Fibroblast of lung (primary cell): ENCODE data around the gene MLLT10. TPM values are rescaled to one million over a fixed set of nuclear protein-coding genes. Genes with fewer than 3 reads are reported as not detected.

Experiments
- DNase-seq, 2 donors: peaks; one replicate each; pipeline versions ENCODE4 v3.0.0 to v3.0.0-alpha.2; 2010; ENCODE audit warnings: low read depth in 2 of 2
- H2AFZ ChIP-seq: 2 replicates; pipeline ENCODE4 v1.5.1; 2012; ENCODE audit warnings: low read length, control low read depth, inconsistent platforms
- H3K27ac ChIP-seq: 2 replicates; pipeline ENCODE4 v1.5.1; 2011; ENCODE audit warnings: low read length, control low read depth; ENCODE audit not compliant: insufficient read depth
- H3K27me3 ChIP-seq: 2 replicates; pipeline ENCODE4 v1.5.1; 2011; ENCODE audit warnings: mild to moderate bottlenecking, low read length; ENCODE audit not compliant: control insufficient read depth, insufficient read depth
- H3K36me3 ChIP-seq: 2 replicates; pipeline ENCODE4 v1.5.1; 2011; ENCODE audit warnings: low read length; ENCODE audit not compliant: control insufficient read depth, insufficient read depth
- H3K4me1 ChIP-seq: 2 replicates; pipeline ENCODE4 v1.5.1; 2011; ENCODE audit warnings: low read length; ENCODE audit not compliant: control insufficient read depth, insufficient read depth; ENCODE audit errors: extremely low read depth
- H3K4me2 ChIP-seq: 2 replicates; pipeline ENCODE4 v1.5.1; 2011; ENCODE audit warnings: low read length, control low read depth; ENCODE audit not compliant: insufficient read depth; ENCODE audit errors: extremely low read depth
- H3K4me3 ChIP-seq, 4 experiments: fragments of 200-600 bp in 1 of 4; sonication (generic) in 1 of 4; replicated peaks in 1 of 4; 2 replicates each; pipeline ENCODE4 v1.5.1; 2011 to 2016; ENCODE audit warnings: low read length in 4 of 4, low read depth in 3 of 4, mild to moderate bottlenecking in 3 of 4, control low read depth in 2 of 4, inconsistent platforms in 1 of 4, mixed read lengths in 1 of 4; ENCODE audit not compliant: insufficient read depth in 1 of 4; ENCODE audit errors: control extremely low read depth in 1 of 4
- H3K79me2 ChIP-seq: 2 replicates; pipeline ENCODE4 v1.5.1; 2012; ENCODE audit warnings: mild to moderate bottlenecking, low read length, inconsistent platforms; ENCODE audit not compliant: control insufficient read depth, insufficient read depth
- H3K9ac ChIP-seq: 2 replicates; pipeline ENCODE4 v1.5.1; 2011; ENCODE audit warnings: mild to moderate bottlenecking, low read length, control low read depth; ENCODE audit not compliant: insufficient read depth
- H3K9me3 ChIP-seq: 2 replicates; pipeline ENCODE4 v1.5.1; 2012; ENCODE audit warnings: low read depth, low read length; ENCODE audit not compliant: control insufficient read depth, insufficient read depth
- H4K20me1 ChIP-seq: 2 replicates; pipeline ENCODE4 v1.5.1; 2011; ENCODE audit warnings: low read length; ENCODE audit not compliant: control insufficient read depth, insufficient read depth; ENCODE audit errors: extremely low read depth
- EZH2 ChIP-seq: IDR thresholded peaks from 2 replicates; pipeline ENCODE4 v1.5.1; 2012; ENCODE audit warnings: low read length, control low read depth, mild to moderate bottlenecking; ENCODE audit errors: missing control alignments
- polyA plus RNA-seq, 2 donors: library from polyadenylated mRNA; depleted of rRNA in 1 of 2; stranded (reverse) in 1 of 2; unstranded in 1 of 2; fragments of >200 nt; gene quantifications; 2 replicates each; pipeline ENCODE4 v1.2.1, GENCODE V29; 2011 to 2012; ENCODE audit warnings: missing spikeins in 1 of 2
- total RNA-seq: library from RNA; depleted of rRNA; stranded (reverse); fragments of >200 nt; gene quantifications from 2 replicates; pipeline ENCODE4 v1.2.1, GENCODE V29; 2014
- TF ChIP-seq, protein P1 (sequence below), 2 donors: IDR thresholded peaks in 1 of 2; conservative IDR thresholded peaks in 1 of 2; 1 replicate in 1 of 2; 2 replicates in 1 of 2; pipeline ENCODE4 v1.5.1; 2011 to 2012; ENCODE audit warnings: low read length in 2 of 2, control low read depth in 1 of 2, inconsistent platforms in 1 of 2, low read depth in 1 of 2, mild to moderate bottlenecking in 1 of 2

MLLT10 gene
- total and polyA plus RNA-seq, 2 donors (not counting 1 experiment from before 2014, with no cell fraction given): 25.6 to 56.3 TPM

DNA sequence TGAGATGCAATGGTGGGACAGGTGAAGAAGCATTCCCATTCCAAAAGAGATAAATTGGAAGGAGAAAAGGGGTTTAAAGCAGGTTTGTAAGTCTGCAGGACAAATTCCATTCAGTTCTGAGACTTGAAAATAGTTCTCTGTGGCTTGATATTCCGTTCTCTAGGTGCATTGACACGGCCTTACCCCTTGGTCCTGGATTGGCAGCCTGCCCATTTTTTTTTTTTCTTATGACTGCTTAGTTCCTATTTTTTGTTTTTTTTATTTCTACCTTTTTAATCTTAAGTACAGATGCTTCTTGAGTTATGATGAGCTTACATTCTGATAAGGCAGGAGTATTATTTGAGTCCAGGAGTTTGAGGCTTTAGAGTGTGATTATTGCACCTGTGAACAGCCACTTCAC lies 70.6 kb downstream of the MLLT10 start:
- Histone ChIP-seq H2AFZ (no peak overlapping the region), H3K4me3 (no peak overlapping the region), H3K9ac (no peak overlapping the region), H4K20me1 (no peaks in the 10 kb centered on the region), H3K4me2 (no peak overlapping the region), H3K27me3 (no peaks in the 10 kb centered on the region), H3K4me1 (no peaks in the 10 kb centered on the region), H3K36me3 (no peaks in the 10 kb centered on the region), H3K27ac (no peak overlapping the region), H3K9me3 (no peaks in the 10 kb centered on the region), H3K79me2 (peaks cover 21% of the 10 kb centered on the region)
- DNase-seq: no peak
- TF ChIP-seq, protein P1, sequence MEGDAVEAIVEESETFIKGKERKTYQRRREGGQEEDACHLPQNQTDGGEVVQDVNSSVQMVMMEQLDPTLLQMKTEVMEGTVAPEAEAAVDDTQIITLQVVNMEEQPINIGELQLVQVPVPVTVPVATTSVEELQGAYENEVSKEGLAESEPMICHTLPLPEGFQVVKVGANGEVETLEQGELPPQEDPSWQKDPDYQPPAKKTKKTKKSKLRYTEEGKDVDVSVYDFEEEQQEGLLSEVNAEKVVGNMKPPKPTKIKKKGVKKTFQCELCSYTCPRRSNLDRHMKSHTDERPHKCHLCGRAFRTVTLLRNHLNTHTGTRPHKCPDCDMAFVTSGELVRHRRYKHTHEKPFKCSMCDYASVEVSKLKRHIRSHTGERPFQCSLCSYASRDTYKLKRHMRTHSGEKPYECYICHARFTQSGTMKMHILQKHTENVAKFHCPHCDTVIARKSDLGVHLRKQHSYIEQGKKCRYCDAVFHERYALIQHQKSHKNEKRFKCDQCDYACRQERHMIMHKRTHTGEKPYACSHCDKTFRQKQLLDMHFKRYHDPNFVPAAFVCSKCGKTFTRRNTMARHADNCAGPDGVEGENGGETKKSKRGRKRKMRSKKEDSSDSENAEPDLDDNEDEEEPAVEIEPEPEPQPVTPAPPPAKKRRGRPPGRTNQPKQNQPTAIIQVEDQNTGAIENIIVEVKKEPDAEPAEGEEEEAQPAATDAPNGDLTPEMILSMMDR (conservative IDR thresholded peaks at IDR 0.05 in 1 of 2, IDR thresholded peaks at IDR 0.05 in 1 of 2; ENCODE audit: low read depth in 1 of 2, low read length in 2 of 2): no peak
- no peak for TF ChIP-seq EZH2

DNA sequence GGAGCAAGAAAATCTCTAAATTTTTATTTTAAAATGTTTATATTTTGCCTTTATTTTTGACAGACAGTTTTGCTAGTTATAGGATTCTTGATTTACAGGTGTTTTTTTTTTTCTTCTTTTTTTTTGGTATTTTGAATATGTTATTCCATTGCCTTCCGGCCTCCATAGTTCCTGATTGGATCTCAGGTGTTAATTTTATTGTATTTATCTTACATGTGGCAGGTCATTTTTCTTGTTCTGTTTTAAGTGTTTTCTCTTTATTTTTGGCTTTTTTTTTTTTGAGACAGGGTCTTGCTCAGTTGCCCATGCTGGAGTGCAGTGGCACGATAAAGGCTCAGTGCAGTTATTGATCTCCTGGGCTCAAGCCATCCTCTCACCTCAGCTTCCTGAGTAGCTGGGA lies 73.9 kb downstream of the MLLT10 start:
- H3K9ac ChIP-seq: no peak overlapping the region
- no peaks in the 10 kb centered on the region for H4K20me1 ChIP-seq
- H3K36me3 ChIP-seq: no peaks in the 10 kb centered on the region
- peaks cover 22% of the 10 kb centered on the region for H3K79me2 ChIP-seq
- no peak for DNase-seq
- H2AFZ ChIP-seq: no peak overlapping the region
- no peaks in the 10 kb centered on the region for H3K27me3 ChIP-seq
- TF ChIP-seq, protein P1 (conservative IDR thresholded peaks at IDR 0.05 in 1 of 2, IDR thresholded peaks at IDR 0.05 in 1 of 2; ENCODE audit: low read depth in 1 of 2, low read length in 2 of 2): no peak
- TF ChIP-seq EZH2: no peak
- no peaks in the 10 kb centered on the region for H3K4me1 ChIP-seq
- no peak overlapping the region for H3K27ac ChIP-seq
- H3K9me3 ChIP-seq: no peaks in the 10 kb centered on the region
- no peak overlapping the region for H3K4me3 ChIP-seq
- no peak overlapping the region for H3K4me2 ChIP-seq

DNA sequence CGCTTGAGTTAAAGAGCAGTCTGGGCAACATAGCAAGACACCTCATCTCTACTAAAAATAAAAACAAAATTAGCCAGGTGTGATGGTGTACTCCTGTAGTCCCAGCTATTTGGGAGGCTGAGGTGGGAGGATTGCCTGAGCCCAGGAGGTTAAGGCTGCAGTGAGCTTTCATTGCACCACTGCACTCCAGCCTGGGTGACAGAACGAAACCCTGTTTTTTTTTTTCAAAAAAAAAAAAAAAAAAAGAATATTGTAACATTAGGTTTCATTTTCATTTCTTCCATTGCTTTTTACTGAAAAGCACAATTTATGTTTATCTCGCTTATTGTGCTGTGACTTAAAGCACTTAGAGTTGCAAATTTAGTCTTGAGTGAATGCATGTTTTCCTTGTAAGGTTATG lies 80.0 kb downstream of the MLLT10 start:
- Histone ChIP-seq H3K4me3 (no peak overlapping the region), H3K79me2 (peaks cover 7% of the 10 kb centered on the region), H3K9me3 (no peaks in the 10 kb centered on the region), H3K9ac (no peak overlapping the region), H3K36me3 (no peaks in the 10 kb centered on the region), H3K27ac (no peak overlapping the region), H3K4me2 (no peak overlapping the region), H4K20me1 (no peaks in the 10 kb centered on the region), H3K4me1 (no peaks in the 10 kb centered on the region), H3K27me3 (no peaks in the 10 kb centered on the region), H2AFZ (no peak overlapping the region)
- DNase-seq: no peak
- TF ChIP-seq EZH2: no peak
- TF ChIP-seq, protein P1 (conservative IDR thresholded peaks at IDR 0.05 in 1 of 2, IDR thresholded peaks at IDR 0.05 in 1 of 2; ENCODE audit: low read depth in 1 of 2, low read length in 2 of 2): no peak
